Loucy (cell line): ENCODE measurements around the gene TEX19.

Experiments used
- CTCF ChIP-seq: fragments of 200-600 bp; sonication (generic); conservative IDR thresholded peaks from 2 replicates; pipeline ENCODE4 v1.5.1; 2014; ENCODE audit warnings: mild to moderate bottlenecking, antibody characterized with exemption, low read length
- EZH2phosphoT487 ChIP-seq: fragments of 200-600 bp; IDR thresholded peaks from 2 replicates; pipeline ENCODE4 v1.6.1; 2018; ENCODE audit warnings: antibody characterized with exemption, mild to moderate bottlenecking, moderate library complexity, borderline replicate concordance

- TF ChIP-seq CTCF (no peak), EZH2phosphoT487 (no peak)
These were observed 15.5 kb upstream of the TEX19 start for GRCh38 chr17:82343560-82343959.
